Gastroesophageal sphincter (tissue), 3 donors: ENCODE data around the gene GAMT.

Source experiments
- CTCF ChIP-seq, 4 experiments: fragments of 200-600 bp in 2 of 4; fragments of 450-650 bp in 2 of 4; sonication (generic) in 1 of 4; IDR thresholded peaks; one replicate each; pipeline ENCODE4 v1.5.1; 2017 to 2019; ENCODE audit warnings: antibody characterized with exemption in 4 of 4, mild to moderate bottlenecking in 2 of 4, moderate library complexity in 2 of 4
- EP300 ChIP-seq: sonication (generic); formaldehyde crosslinking; IDR thresholded peaks from one replicate; pipeline ENCODE4 v1.6.1; 2017; ENCODE audit warnings: antibody characterized with exemption, mild to moderate bottlenecking
- POLR2A ChIP-seq, 2 donors: fragments of 450-650 bp; IDR thresholded peaks; one replicate each; pipeline ENCODE4 v1.6.1; 2017; ENCODE audit warnings: antibody characterized with exemption in 2 of 2, mild to moderate bottlenecking in 2 of 2, moderate library complexity in 1 of 2
- POLR2AphosphoS5 ChIP-seq: sonication (generic); formaldehyde crosslinking; IDR thresholded peaks from one replicate; pipeline ENCODE4 v1.6.1; 2017; ENCODE audit warnings: antibody characterized with exemption

GRCh38 chr19:1412323-1412923 is 11.1 kb upstream of the GAMT start:
- no peak for TF ChIP-seq CTCF (IDR thresholded peaks at IDR 0.05)
- TF ChIP-seq POLR2A (IDR thresholded peaks at IDR 0.05): no peak
- TF ChIP-seq EP300: no peak
- TF ChIP-seq POLR2AphosphoS5: no peak
